ENCODE data around the gene YIF1A. TPM values are rescaled to one million over a fixed set of nuclear protein-coding genes. Genes with fewer than 3 reads are reported as not detected.

YIF1A gene
- total RNA-seq, 1 donor = 182 TPM

GRCh38 chr11:66267039-66267378 is 21.9 kb downstream of the YIF1A start:
- H3K4me2 ChIP-seq (ENCODE audit: insufficient read depth, low read length) = peak overlapping the region; percentile 89
- peaks cover 26% of the 10 kb centered on the region for H4K20me1 ChIP-seq (ENCODE audit: insufficient read depth, low read length)
- H3K36me3 ChIP-seq (ENCODE audit: insufficient read depth, low read length) = peaks cover 28% of the 10 kb centered on the region
- H3K9me3 ChIP-seq (ENCODE audit: low read depth, low read length) = no peaks in the 10 kb centered on the region
- DNase-seq (ENCODE audit: insufficient read length, low spot score, missing footprints) = no peak
- TF ChIP-seq CTCF (IDR thresholded peaks at IDR 0.05; ENCODE audit: extremely low read depth, low read depth, low read length) = no peak
- H3K79me2 ChIP-seq (ENCODE audit: insufficient read depth, low read length) = peaks cover 33% of the 10 kb centered on the region
- H2AFZ ChIP-seq (ENCODE audit: low read length) = peak overlapping the region; percentile 86
- no peaks in the 10 kb centered on the region for H3K27me3 ChIP-seq (ENCODE audit: insufficient read depth, low read length)
- peaks cover 22% of the 10 kb centered on the region for H3K4me1 ChIP-seq (ENCODE audit: insufficient read depth, low read length)
- H3K27ac ChIP-seq (ENCODE audit: low read depth, low read length) = peak overlapping the region; percentile 33
- H3K4me3 ChIP-seq (ENCODE audit: insufficient read depth, low read length) = peak overlapping the region; percentile 98

- no peak for TF ChIP-seq CTCF (IDR thresholded peaks at IDR 0.05; ENCODE audit: extremely low read depth, low read depth, low read length)
- Histone ChIP-seq H4K20me1 (ENCODE audit: insufficient read depth, low read length) (peaks cover 27% of the 10 kb centered on the region), H3K27me3 (ENCODE audit: insufficient read depth, low read length) (no peaks in the 10 kb centered on the region), H3K27ac (ENCODE audit: low read depth, low read length) (peak overlapping the region; percentile 33), H3K79me2 (ENCODE audit: insufficient read depth, low read length) (peaks cover 28% of the 10 kb centered on the region), H3K4me3 (ENCODE audit: insufficient read depth, low read length) (peak overlapping the region; percentile 98), H2AFZ (ENCODE audit: low read length) (no peak overlapping the region), H3K36me3 (ENCODE audit: insufficient read depth, low read length) (peaks cover 27% of the 10 kb centered on the region), H3K9me3 (ENCODE audit: low read depth, low read length) (no peaks in the 10 kb centered on the region), H3K4me2 (ENCODE audit: insufficient read depth, low read length) (peak overlapping the region; percentile 89), H3K4me1 (ENCODE audit: insufficient read depth, low read length) (peaks cover 22% of the 10 kb centered on the region)
- DNase-seq (ENCODE audit: insufficient read length, low spot score, missing footprints) = no peak
Observed at GRCh38 chr11:66266378-66267038, 22.4 kb downstream of the YIF1A start.

- no peak for DNase-seq (ENCODE audit: insufficient read length, low spot score, missing footprints)
- no peak overlapping the region for H3K4me3 ChIP-seq (ENCODE audit: insufficient read depth, low read length)
- peaks cover 24% of the 10 kb centered on the region for H4K20me1 ChIP-seq (ENCODE audit: insufficient read depth, low read length)
- no peak overlapping the region for H2AFZ ChIP-seq (ENCODE audit: low read length)
- H3K9me3 ChIP-seq (ENCODE audit: low read depth, low read length) = no peaks in the 10 kb centered on the region
- H3K27ac ChIP-seq (ENCODE audit: low read depth, low read length) = no peak overlapping the region
- no peaks in the 10 kb centered on the region for H3K27me3 ChIP-seq (ENCODE audit: insufficient read depth, low read length)
- TF ChIP-seq CTCF (IDR thresholded peaks at IDR 0.05; ENCODE audit: extremely low read depth, low read depth, low read length) = no peak
- H3K4me1 ChIP-seq (ENCODE audit: insufficient read depth, low read length) = peaks cover 22% of the 10 kb centered on the region
- H3K36me3 ChIP-seq (ENCODE audit: insufficient read depth, low read length) = peaks cover 33% of the 10 kb centered on the region
- H3K4me2 ChIP-seq (ENCODE audit: insufficient read depth, low read length) = no peak overlapping the region
- peaks cover 23% of the 10 kb centered on the region for H3K79me2 ChIP-seq (ENCODE audit: insufficient read depth, low read length)
Observed at GRCh38 chr11:66265531-66266377, 23.2 kb downstream of the YIF1A start.

GRCh38 chr11:66264914-66265313 is 24.0 kb downstream of the YIF1A start:
- DNase-seq (ENCODE audit: insufficient read length, low spot score, missing footprints) = no peak
- Histone ChIP-seq H3K36me3 (ENCODE audit: insufficient read depth, low read length) (peaks cover 36% of the 10 kb centered on the region), H3K27ac (ENCODE audit: low read depth, low read length) (no peak overlapping the region), H4K20me1 (ENCODE audit: insufficient read depth, low read length) (peaks cover 18% of the 10 kb centered on the region), H2AFZ (ENCODE audit: low read length) (no peak overlapping the region), H3K79me2 (ENCODE audit: insufficient read depth, low read length) (peaks cover 18% of the 10 kb centered on the region), H3K27me3 (ENCODE audit: insufficient read depth, low read length) (no peaks in the 10 kb centered on the region), H3K4me3 (ENCODE audit: insufficient read depth, low read length) (no peak overlapping the region), H3K9me3 (ENCODE audit: low read depth, low read length) (no peaks in the 10 kb centered on the region), H3K4me2 (ENCODE audit: insufficient read depth, low read length) (no peak overlapping the region), H3K4me1 (ENCODE audit: insufficient read depth, low read length) (peaks cover 21% of the 10 kb centered on the region)
- peak; percentile 36 for TF ChIP-seq CTCF (IDR thresholded peaks at IDR 0.05; ENCODE audit: extremely low read depth, low read depth, low read length)
